Omental fat pad (tissue), 4 donors: ENCODE results near the gene CEP170B. TPM values are rescaled to one million over a fixed set of nuclear protein-coding genes. Genes with fewer than 3 reads are reported as not detected.

Experiments
- ATAC-seq: fragments of 150-250 bp; one replicate; pipeline ENCODE4 v1.9.1; 2016; ENCODE audit warnings: mild to moderate bottlenecking, moderate library complexity; ENCODE audit not compliant: low FRiP score
- DNase-seq: peaks from one replicate; pipeline ENCODE4 v3.0.0-alpha.2; 2019; ENCODE audit warnings: low spot score
- total RNA-seq, 4 donors: library from RNA; depleted of rRNA; stranded (reverse); fragments of >200 nt; gene quantifications; one replicate each; pipeline ENCODE4 v1.1.0, GENCODE V29; 2016
- TF ChIP-seq, protein P1 (sequence below), 3 donors: fragments of 450-650 bp; IDR thresholded peaks; one replicate each; pipeline ENCODE4 v1.5.1; 2016 to 2017; ENCODE audit warnings: antibody characterized with exemption in 3 of 3, mild to moderate bottlenecking in 3 of 3, moderate library complexity in 2 of 3

CEP170B gene
- total RNA-seq, 4 donors from 2014 or later: 5.5 to 29.3 (median 13.0) TPM

DNA sequence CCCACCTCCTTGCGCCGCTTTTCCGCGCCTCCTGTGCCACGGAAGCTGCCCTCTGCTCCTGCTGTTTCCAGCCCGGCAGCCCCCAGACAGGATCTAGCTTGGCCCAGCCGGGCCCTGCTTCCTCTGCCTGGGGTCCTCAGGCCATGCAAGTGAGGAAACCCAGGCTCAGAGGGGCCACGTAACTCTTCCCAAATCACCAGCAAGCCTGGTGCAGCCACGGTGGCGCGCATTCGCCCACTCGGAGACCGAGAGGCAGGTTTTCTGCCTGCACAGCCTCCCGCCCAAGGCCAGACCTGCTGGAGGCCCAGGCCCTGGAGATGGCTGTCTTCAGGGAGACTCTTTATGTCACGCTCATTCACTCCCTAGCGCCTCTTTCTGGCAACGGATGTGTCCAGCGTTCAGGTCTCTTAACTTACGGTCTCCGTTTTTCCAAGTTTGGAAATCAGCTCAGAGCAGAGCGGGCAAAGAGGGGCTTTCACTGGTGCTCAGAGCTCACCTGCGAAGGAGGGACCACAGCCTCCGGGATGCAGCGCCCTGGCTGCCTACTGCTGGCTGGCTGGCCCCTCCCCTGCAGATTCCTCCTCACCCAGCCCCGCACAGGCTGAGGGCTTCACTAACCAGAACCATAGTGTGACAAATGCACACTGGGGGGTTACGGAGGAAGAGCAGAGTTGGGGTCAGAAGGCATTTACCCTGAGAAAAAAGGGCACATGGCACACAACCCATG, 20.6 kb upstream of the CEP170B start:
- TF ChIP-seq, protein P1, sequence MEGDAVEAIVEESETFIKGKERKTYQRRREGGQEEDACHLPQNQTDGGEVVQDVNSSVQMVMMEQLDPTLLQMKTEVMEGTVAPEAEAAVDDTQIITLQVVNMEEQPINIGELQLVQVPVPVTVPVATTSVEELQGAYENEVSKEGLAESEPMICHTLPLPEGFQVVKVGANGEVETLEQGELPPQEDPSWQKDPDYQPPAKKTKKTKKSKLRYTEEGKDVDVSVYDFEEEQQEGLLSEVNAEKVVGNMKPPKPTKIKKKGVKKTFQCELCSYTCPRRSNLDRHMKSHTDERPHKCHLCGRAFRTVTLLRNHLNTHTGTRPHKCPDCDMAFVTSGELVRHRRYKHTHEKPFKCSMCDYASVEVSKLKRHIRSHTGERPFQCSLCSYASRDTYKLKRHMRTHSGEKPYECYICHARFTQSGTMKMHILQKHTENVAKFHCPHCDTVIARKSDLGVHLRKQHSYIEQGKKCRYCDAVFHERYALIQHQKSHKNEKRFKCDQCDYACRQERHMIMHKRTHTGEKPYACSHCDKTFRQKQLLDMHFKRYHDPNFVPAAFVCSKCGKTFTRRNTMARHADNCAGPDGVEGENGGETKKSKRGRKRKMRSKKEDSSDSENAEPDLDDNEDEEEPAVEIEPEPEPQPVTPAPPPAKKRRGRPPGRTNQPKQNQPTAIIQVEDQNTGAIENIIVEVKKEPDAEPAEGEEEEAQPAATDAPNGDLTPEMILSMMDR (IDR thresholded peaks at IDR 0.05): no peak
- no peak for ATAC-seq
- DNase-seq: no peak

DNA sequence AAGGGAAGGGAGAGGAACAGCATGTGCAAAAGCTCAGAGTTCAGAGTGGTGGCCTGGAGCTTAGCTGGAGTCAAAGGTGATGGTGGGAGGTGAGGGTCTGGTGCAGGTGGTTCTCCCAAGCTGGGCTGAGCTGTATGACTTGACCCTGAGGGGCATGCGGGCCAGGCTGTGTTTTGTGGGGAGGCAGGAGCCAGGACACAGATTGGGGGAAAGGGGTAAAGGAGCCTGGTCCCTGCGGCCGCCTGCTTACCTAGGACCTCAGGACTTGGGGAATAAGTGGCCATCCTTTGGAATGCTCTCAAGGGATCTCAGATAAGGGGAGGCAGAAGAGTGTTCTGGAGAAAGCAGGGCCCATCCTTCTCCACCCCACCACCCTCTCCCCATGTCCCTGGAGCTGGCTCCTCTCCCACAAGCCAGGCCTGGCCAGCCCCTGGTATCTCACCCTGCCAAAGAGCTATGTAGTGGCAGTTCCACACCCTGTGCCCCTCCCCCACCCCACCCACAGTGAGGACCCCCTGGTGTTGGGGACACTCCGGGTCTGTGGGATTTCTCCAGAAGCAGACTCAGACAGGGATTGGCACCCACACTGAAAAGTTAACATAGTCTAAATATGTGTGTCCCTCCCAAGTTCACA, 19.9 kb upstream of the CEP170B start:
- no peak for ATAC-seq
- DNase-seq: no peak
- TF ChIP-seq, protein P1 (IDR thresholded peaks at IDR 0.05): no peak

DNA sequence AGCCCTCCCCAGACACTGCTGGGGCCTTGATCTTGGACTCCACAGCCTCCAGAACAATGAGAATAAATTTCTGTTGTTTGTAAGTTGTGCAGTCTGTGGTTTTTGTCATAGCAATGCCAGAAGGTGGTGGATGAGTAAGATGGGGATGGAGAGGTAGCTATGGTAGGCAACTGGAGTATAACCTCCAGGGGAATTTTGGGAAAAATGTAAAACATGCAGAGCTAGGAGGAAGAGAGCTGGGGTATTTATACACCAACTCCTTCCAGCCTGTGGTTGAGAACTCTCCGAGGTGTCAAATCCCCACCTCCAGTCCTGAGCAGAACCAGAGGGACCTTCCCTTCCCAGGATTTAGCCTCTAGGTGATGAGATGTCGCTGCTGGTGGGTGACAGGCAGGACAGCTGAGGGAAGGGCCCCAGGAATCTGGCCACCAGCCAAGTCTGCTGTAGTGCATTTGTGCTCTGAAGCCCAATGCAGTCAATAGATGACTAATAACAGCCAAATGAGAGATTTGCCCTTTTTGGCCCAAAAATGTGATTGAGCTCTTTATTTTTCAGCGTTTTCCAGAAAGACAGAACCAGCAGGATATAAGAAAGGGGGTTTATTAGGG, 19.1 kb upstream of the CEP170B start:
- no peak for ATAC-seq
- no peak for DNase-seq

DNA sequence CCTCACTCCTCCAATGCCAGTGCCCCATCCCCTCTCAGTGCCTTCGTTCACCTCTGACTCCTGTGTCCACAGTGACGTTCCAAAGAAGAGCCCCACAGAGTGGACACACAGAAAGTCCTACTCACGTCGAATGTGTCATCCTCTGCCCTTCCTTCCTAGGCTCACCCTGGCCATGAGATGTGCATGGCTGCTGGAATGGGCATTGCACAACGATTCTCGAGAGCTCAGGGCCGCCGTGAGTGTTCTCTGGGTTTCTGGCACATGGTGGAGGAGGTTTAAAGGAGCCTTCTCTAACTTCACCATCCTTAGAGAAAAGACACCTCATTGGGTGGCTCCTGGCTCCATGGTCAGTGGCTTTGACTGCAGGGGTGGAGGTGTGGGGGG, 12.8 kb upstream of the CEP170B start:
- TF ChIP-seq, protein P1 (IDR thresholded peaks at IDR 0.05): no peak
- DNase-seq: no peak
- ATAC-seq: no peak

More for the DNA sequence above, 19.1 kb upstream of the CEP170B start:
- TF ChIP-seq, protein P1 (IDR thresholded peaks at IDR 0.05): no peak

DNA sequence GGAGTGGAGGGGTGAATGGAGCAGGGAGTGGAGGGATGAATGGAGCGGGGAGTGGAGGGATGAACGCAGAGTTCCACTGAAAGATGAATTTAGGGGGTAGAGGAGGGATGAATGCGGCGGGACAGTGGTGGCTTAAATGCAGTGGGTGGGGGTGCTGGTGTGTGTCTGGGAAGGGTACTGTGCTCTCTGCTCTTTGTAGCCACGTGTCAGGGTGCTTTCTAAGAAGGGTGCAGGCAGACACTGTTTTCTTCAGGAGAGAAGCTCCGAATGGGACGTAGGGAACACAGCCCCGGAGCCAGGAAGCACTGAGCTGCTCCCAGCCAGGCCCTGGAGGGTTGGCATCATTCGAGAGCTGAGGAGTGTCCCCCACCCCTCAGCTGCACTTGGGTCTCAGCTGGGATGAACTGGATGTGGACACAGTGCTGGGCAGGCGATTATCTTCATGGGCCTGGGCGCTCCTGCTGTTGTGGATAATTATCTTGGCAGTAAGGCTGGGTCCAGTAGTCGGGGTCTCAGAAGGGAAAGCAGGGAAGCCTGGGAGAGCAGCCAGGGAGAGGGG, 9.5 kb upstream of the CEP170B start:
- TF ChIP-seq, protein P1 (IDR thresholded peaks at IDR 0.05): no peak
- peak; percentile 19 for ATAC-seq
- no peak for DNase-seq

DNA sequence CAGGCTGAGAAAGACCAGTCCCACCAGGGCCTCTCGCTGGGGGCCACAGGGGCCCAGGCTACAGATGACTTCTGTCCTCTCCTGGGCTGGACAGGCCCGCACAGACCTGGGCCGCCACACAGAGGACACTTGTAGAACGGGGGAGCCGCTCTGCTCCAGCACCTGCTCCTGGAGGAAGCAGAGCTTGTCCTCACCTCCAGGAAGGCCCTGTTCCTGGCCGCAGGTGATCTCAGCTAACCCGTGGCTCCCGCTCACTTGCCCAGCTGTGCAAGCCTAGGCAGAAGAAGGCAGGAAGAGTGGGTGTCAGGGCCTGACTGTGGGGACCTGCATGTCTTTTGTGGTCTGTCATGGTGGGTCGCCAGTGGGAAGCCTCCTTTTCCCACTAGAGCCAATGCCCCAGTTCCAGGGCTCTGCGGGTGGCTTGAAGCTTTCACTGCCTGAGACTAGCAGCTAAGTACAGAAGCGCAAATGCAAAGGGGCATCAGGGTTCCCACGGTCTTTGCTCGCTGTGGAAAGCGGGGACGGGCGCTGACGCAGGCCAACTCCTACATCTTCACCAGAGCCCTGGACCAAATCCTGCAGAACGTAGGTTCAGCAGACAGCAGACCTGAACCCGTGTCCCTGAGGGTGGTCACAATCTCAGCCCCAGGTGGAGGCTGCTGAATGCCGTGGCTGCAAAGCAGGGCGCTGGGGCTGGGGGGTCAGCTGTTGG, 8.8 kb upstream of the CEP170B start:
- DNase-seq: no peak

More for the DNA sequence above, 8.8 kb upstream of the CEP170B start:
- TF ChIP-seq, protein P1 (IDR thresholded peaks at IDR 0.05): no peak
- ATAC-seq: peak; percentile 23
